ENCODE data around the gene WHRN.

Gene WHRN

DNA sequence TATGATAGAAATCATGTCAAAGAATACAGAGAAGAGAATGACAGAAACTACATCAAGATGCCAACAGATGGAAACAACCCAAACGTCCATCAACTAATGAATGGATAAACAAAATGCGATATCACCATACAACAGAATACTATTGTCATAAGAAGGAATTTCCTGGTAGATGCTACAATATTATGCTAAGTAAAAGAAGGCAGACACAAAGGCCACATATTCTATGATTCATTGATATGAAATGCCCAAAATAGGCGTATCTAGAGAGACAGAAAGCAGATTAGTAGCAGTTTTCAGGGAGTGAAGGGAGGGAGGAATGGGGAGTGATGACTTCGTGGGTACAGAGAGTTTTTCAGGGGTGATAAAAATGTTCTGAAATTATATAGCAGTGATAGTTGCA lies 59.2 kb downstream of the WHRN start:
- no peak for DNase-seq

DNA sequence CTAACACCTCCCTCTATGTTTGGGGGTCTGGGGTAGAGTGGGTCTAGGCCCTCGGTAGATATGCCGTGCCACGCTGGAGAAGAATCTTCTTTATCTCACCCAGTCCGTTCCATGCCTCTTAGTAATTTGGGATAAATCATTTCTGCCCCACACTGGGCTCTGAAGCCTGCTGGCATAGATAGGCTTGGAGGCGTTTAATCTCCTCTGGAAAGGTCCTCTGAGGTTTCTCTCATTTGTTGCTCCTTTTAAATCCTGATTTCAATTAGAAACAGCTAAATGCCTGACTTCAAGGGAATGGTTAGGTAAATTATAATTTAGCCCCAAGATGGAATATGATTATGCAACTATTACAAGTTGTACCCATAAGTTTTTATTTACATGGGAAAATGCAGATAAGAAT lies 59.7 kb downstream of the WHRN start:
- no peak for DNase-seq

DNA sequence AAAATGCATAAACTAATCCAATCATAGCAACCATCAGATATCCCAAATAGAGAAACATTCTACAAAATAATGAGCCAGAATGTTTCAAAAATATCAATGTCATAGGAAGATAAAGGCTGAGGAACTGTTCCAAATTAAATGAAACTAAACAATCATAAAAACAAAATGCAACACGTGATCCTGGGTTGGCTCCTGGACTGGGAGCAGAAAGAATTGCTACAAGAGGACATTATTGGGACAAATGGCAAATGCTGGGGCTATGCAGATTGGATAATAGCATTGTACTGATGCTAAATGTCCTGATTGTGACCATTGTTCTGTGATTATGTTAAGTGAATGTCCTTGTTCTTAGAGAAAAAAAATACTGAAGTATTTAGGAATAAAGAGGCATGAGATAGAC lies 63.3 kb downstream of the WHRN start:
- DNase-seq: no peak

DNA sequence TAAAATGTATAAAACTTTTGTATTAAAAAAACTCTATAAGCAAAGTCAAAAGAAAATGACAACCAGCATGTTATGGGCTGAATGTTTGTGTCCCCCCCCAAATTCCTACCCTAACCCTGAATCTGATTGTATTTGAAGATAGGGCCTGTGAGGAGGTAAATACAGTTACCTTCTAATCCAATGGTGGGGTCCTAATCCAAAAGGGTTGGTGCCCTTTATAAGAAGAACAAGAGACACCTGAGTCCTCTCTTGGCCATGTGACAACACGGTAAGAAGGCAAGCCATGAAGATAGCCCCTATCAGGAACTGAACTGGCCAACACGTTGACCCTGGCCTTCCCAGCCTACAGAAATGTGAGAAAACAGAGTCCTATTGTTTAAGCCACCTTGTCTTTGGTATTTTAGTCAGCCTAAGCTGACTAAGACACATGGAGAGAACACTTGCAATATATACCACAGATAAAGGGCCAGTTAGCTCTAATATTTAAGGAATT lies 67.8 kb downstream of the WHRN start:
- DNase-seq: no peak

DNA sequence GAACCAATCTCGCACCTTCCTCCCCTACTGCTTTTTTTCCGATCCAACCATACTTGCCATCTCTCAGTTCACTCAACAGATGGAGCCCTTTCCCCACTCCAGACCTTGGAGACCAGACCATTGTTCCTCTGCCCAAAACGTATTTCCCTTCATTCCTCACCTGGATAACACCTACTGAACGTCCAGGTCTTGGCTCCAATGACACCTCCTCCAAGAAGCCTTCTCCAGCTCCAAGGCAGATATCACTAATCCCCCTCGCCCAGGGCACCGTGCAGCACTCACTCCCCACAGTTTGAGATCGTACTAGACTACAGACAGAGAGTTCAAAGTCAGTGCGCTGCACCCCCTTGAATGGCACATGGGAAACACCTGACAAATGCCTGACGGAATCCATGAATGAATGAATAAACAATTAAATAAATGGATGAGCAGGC lies 70.4 kb downstream of the WHRN start:
- peak; percentile 78 for DNase-seq

DNA sequence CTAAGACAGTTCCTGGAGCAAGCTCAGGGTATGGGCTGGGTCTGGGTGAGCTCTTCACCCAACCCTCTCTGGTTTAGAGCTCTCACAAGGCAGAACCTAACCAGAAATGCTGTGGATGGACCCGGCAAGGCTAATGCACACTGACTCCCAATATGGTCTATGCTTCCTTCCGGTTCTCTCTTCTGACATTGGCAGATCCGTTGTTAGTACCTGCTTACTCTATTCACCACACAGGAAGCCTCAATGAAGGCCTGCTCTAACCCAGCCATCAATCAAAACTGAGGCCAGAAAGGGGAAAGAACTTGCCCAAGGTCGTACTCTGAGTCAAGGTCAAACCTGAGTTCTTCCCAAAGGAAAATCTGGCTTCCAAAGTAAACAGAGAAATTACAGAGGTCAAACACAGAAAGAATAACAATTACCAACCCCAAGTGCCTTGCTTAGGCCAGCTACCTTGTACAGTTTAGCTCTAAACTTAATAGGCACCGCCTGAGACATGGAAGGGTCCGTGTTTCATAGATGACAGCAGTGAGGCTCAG lies 71.5 kb downstream of the WHRN start:
- DNase-seq: no peak

DNA sequence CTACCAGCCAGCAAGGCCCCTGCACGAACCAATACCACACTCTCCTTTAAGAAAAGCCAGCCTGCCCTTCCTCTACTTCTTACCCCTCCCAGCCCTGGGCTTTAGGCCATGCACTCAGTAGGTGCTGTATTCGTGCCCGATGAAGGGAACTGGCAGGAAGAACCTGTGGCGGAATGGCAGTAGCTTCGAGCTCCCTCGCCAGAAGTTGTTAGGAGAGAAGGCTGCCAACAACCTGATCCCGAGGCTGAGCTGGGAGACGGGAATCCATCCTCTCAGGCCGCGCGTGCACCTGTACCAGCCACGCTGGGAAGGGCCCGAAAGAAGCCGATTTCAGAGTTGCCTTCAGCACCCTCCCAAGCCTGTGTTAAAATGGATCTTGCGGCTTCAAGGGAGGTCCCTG lies 72.2 kb downstream of the WHRN start:
- DNase-seq: no peak

DNA sequence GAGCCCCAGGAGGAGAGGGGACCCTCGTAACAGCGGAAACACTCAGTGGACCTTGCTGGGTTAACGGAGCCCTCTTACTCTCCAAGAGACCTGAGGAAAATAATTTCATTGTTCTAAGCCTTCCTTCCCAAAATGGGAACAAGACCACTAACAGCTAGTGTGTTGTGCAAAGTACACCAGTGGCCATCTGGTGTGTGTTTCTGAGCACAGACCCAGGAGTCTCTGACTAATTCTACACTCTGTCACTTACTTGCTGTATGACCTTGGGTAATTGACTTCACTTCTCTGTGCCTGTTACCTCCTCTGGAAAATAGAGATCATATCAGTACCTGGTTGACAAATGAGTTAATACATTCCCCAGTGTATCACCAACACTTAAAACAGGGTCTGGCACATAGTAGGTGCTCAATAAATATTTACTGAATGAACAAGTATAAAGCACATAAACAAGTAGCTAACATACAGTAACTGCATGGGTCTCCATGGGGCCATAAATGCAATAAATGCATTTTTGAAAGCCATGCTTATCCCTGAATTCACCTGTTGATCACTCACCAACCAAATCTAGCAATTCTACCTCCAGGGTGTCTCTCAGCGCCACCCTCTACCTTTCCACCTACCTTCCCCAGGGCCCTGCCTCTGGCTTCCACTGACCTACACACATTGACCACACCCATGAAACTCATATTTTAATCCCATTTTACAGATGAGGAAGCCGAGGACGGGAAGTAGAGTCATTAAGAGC lies 72.8 kb downstream of the WHRN start:
- DNase-seq: no peak

DNA sequence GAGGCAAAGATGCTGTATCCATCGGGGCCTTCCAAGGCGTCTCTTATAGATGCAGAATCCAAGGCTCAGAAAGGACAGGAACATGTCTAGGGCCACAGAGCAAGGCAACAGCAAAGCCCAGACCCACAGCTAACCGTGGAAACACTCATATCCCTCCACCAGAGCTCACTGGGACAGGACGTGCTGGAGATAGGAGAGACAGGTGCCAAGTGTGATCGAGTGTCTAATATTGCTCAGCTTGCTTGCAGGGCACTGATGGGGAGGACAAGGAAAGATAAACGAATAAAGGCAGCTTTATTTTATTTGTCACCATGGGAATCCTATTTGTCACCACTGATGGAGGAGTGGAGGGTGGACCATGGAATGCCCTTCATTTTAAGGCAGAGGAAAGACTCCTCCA lies 73.5 kb downstream of the WHRN start:
- no peak for DNase-seq

DNA sequence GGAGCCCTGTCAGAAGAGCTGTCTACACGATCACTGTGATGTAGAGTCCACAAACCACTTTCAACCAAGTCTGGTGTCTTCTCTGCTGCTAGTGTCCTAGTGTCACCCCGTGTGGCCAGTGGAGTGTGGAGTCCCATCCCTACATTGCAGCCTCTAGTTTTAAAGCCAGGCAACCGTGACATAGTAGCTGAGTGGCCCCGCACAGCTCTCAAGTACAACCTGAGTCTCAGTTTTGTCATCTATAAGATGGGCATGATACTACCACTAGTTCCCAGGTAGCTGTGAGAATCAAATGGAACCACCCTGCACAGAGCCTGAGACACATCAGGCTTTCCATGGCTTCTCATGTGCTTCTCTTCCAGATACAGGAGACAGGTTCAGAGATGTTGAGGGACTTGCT lies 74.3 kb downstream of the WHRN start:
- no peak for DNase-seq

DNA sequence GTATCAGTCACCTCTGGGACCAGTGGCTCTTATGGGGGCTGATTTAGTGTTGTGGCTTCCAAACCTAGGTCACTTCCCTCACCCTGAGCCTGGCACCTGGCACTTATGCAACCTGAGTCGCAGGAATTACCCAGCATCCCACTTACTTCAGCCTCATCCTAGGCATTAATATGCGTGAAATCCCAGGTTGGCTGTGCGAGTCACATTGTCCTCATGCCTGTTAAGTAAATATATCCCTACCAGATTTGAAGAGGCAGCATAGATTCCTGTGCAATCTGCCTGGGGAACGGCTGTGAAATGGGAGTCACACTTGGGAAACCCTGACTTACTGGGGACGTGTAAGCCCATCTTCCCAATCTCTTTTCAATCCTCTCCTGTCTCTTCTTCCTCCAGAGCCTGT lies 74.8 kb downstream of the WHRN start:
- peak; percentile 16 for DNase-seq

DNA sequence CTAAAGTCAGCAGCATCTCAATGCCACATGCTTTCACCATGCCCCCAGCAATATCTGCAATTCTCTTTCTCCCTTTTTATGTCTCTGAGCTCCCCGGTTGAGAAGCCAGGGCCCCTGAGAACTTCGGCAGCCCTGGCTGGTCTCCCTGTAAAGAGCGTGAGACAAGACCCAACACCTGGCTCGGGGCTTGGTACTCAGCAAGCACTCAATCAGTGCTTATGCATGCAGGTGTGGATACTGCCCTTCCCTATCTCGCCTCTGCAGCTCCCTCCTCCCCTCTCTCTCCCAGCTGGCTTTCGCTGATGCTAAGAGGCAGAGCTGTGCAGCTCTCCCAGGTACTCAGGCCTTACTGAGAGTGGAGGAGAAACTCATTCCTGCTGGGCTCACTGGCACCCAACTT lies 75.8 kb downstream of the WHRN start:
- no peak for DNase-seq

DNA sequence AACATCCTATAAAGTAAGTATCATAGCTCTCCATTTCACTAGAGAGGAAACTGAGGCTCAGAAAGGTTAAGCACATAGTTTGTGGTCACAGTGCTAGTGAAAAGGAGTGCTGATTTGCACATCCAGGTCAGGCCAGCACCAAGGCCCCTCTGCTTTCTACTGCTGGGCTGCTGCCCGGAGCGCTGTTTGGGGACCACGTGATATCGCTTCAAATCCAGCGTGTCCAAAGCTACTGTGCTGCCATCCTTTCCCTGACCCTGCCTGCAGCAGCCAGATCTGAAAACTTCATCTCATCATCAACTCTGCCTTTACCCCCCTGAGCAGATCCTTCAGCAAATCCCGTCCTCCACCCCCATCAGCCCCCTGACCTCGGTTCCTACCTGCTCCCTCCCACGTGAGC lies 76.8 kb downstream of the WHRN start:
- no peak for DNase-seq

DNA sequence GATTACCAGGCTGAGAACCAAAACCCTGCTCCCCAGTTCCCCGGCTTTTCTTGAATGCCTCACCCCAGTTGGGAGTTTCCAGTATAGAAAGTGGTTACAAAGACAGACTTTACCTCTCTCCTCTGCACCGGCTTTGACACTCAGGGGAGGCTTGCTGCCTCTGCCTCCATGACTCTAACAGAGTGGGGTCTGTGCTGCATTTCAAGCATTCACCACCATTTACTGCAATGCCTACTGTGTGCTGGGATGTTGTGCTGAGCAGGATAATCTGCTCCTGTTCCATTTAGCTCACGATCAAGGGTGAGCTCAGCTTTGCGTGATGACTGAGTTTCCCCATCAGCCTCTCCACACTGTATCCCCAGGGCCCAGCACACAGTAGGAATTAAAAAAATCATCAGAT lies 77.6 kb downstream of the WHRN start:
- no peak for DNase-seq

DNA sequence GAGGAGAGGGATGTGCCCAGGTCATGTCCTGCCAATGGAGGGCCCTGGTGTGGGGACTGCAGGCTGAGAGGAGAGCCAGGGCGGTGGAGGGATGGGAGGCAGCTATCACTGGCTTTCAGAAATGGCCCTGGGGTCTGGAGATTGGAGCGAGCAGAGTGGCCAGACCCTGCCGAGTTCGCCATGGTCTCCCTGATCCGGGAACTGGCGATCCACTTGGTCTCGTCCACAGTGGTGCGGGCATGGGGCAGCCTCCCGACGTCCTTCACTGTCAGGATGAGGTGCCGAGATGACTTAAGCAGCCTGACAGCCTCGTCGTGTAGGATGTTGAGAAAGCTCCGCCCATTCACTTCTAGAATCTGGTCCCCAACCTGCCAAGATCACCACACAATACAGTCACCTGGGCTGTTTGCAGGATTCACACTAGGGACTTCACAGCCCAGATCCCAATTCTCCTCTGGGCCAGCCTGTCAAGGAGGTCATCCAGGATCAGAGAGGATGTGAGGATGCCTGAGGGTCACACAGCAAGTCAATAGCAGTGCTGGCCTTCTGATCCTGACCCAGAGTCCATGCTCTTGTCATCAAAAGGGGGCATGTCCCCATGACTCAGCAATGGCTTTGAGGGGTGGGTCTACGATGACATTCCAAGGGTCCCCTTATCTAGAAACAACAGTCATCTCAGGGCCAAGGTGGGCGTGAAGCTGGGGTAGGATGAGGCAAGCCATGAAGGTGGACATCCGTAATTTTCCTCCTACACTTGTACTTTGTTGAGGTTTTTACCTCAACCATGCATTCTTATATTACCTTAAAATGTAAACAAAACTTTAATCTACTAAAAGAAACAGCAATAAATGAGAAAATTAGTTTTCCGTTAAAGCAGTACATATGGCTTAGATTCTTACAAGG lies 79.0 kb downstream of the WHRN start:
- DNase-seq: no peak

DNA sequence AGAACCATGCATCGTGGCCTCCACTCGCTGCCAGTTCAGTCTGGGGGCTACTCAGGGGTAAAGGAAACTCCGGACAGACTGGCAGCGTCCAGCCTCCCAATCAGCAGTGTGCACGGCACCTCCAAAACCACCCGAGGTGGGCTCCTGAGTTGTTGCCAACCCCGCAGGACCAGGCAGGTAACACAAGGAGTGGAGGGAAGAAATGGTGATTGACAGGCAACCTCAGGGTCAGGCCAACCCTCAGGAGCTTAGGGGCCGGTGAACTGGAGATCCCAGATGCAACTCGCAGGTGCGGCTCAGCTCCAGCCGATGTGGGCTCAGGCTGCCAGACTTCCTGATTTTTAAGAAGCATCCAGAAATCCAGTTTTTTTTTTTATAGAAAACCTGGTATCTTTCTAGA lies 80.1 kb downstream of the WHRN start:
- no peak for DNase-seq

DNA sequence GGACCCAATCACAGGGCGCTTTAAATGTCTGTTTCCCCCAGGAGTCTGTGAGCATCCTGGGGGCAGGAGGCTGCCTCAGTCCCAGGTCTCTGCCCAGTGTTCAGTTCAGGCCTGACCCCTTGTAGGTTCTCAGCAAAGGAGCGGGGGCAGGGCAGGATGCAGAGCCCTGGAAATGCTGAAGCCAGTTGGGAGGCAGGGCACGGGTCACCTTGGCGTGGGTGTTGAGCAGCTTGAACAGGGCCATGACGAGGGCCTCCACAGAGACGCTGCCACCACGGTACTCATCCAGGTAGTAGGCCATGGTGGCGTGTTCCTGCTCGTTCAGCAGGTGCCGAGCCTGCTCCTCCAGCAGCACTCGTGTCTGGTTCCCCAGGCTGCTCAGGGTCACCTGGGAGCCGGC lies 81.1 kb downstream of the WHRN start:
- no peak for DNase-seq

DNA sequence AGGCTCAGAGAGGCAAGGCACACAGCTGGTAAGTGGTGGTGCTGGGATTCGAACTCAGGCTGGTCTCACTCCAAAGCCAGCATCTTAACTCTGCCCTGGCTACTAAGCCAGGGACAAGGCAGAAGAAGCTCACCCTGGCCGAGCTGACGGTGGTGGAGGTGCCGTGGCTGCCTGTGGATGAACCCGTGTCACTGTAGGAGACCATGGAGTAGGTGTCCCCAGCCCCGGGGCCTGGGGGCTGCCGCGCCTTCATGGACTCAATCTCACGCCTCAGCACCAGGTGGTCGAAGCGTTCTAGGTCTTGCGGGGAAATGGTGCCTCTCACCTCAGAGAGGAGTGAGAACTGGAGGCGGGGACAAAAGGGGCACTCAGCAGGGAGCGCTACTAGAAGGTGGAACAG lies 82.1 kb downstream of the WHRN start:
- no peak for DNase-seq

DNA sequence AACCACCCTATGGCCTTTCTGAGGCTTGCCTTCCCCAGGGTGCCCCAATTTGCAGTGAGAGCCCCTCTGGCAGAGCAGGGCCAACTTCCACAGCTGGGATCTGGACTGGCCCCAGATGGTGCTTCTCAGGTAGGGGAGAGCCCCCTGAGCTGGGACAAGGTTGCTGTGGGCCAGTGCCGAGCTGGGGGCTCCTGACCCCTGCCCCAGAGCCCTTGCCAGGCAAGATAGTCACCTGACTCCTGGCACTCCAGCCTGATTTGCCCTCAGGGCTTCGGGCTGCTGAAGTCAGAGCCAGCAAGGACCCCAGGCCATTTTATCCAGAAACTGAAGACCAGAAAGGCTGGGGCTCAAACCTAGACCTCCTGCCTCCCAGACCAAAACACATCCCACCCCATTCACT lies 84.1 kb downstream of the WHRN start:
- no peak for DNase-seq

DNA sequence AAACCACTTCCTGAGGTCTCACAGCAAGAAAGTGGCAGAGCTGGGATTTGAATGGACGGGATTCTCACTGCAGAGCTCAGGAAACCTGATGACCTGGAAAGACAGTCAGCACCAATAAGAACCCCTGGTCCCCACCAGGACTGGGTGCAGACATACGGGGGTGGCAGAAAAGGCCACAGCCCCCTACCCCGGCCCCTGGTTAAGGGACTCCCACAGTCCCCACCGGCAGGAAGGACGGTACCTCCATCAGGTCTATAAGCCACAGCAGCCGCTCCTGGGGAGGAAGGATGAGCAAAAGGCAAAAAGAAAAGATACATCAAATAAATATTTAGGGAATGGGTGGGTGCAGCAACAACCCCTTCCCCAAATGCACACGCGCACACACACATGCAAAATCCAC lies 85.5 kb downstream of the WHRN start:
- no peak for DNase-seq

DNA sequence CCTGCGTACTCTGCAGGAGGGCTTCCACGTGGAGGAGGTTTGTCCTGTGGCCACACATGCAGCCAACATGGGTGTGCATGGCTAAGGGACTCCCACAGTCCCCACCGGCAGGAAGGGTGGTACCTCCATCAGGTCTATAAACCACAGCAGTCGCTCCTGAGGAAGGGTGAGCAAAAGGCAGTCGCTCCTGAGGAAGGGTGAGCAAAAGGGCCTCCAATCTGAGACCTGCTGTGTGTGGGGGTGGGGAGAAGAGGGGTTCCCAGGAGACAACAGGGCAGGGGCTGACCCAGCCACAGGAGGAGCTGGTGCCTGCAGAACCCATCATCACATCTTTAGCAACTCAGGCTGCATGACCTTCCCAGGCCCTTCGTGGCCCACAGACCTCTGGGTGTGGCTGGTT lies 87.2 kb downstream of the WHRN start:
- no peak for DNase-seq

DNA sequence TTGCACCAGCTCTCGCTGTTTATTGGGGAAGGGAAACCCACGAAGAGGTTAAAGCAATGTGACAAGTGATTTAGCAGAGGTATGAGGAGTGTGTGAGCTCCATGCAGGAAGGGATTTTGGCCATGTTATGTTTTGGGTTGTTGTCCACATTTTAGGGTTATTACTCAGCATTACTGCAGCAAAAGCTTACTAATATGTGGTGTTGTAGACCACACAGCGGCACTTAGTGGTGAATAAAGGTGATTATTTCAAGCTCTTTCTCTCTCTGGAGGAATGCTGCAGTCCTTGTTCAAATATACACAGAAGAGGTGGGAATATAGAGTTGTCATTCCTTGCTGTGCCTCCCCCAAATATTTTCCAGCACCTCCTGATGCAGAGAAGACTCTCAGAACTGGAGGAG lies 87.8 kb downstream of the WHRN start:
- no peak for DNase-seq

DNA sequence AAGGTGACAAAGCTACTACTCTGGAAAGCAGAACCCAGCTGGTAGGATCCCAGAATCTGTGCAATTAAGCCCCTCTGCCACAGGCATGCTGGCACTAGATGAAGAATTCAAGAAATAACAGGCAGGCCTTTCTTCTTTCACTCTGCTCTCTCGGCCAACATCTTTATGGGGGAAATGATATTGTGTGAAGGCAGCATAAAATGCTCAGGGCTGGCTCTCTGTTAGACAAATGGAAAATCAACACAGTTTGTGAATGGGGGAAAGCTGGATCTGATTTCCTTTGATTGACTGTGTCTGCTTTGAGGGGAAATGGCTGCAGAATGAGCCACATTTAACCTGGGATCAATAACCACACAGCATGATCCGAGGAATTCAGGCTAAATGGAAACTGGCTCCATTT lies 88.4 kb downstream of the WHRN start:
- no peak for DNase-seq

DNA sequence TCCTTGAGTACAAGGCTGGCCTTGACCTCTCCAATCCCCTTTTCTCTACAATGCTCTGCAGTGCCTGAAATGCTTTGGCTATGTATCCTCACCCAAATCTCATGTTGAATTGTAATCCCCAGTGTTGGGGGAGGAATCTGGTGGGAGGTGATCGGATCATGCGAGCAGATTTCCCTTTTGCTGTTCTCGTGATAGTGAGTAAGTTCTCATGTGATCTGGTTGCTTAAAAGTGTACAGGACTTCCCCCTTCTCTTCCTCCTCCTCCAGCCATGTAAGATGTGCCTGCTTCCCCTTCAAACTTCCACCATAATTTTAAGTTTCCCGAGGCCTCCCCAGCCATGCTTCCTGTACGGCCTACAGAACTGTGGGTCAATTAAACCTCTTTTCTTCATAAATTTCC lies 89.0 kb downstream of the WHRN start:
- no peak for DNase-seq
